Measurements from ENCODE around the gene RBMS2. TPM values are rescaled to one million over a fixed set of nuclear protein-coding genes. Genes with fewer than 3 reads are reported as not detected.
A peak's percentile ranks its signal among the peaks of the same experiment; 100 is the strongest.

The RBMS2 gene
- total and polyA plus RNA-seq, 2 donors = 11.2 to 27.5 TPM

DNA sequence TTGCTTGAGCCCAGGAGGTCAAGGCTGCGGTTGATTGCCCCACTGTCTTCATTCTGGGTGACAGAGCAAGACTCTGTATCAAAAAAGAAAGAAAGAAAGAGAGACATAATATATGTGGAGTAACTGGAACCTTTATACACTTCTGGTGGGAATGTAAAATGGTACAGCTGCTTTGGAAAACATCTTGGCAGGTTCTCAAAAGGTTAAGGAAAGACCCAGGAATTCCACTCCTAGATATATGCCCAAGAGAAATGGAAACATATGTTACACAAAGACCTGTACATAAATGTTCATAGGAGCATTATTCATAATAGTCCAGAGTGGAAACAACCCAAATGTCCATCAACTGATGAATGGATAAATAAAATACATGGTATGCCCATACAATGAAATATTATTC is 7.2 kb downstream of the RBMS2 start:
- Histone ChIP-seq H3K36me3 (ENCODE audit: insufficient read depth) (peaks cover 4% of the 10 kb centered on the region), H3K4me1 (ENCODE audit: insufficient read depth) (no peaks in the 10 kb centered on the region)
- DNase-seq (ENCODE audit: extremely low spot score) = no peak

DNA sequence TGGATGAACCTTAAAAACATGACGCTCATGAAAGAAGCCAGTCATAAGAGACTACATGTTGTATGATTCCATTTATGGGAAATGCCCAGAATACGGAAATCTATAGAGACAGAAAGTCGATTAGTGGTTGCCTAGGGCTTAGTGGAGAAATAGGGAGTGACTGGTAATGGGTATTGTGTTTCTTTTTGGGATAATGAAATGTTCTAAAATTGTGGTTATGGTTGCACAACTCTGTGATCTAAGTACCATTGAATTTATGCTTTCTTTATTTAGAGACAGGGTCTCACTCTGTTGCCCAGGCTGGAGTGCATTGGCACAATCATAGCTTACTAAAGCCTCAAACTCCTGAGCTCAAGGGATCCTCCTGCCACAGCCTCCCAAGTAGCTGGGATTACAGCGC is 8.0 kb downstream of the RBMS2 start:
- Histone ChIP-seq H3K36me3 (ENCODE audit: insufficient read depth) (peaks cover 4% of the 10 kb centered on the region), H3K27ac (ENCODE audit: low read depth) (no peak overlapping the region), H3K4me1 (ENCODE audit: insufficient read depth) (no peaks in the 10 kb centered on the region), H3K4me3 (ENCODE audit: low read depth, low read length) (no peak overlapping the region)
- WGBS = 91% methylated on average over 4 of the region's 4 CpGs
- no peak for DNase-seq (ENCODE audit: extremely low spot score)

More for the DNA sequence above, 7.2 kb downstream of the RBMS2 start:
- no peak overlapping the region for H3K27ac ChIP-seq (ENCODE audit: low read depth)
- 87% methylated on average over 1 of the region's 1 CpG for WGBS
- H3K4me3 ChIP-seq (ENCODE audit: low read depth, low read length) = no peak overlapping the region

DNA sequence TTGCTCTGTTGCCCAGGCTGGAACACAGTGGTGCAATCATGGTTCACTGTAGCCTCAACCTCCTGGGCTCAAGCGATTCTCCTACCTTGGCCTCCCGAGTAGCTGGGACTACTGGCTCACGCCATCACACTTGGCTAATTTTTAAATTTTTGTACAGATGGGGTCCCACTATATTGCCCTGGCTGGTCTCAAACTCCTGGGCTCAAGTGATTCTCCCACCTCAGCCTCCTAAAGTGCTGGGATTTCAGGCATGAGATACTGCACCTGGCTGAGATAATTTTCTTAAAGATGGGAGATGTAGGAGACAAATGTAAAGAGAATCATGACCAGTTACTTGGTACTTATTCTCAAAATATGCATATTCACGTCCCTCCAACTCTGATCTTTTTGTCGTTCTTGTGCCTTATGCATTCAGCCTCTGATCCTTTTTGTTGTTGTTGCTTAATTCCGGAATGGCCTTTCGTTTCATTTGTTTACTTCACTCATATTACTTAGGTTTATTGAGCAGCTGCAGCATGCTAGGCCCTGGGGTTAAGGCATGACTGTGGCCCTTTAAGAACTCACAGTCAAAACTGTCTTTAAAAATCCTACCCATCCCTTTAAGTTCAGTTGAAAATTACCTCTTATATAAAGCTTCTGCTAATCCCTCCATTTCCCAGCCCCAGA is 8.9 kb downstream of the RBMS2 start:
- Histone ChIP-seq H3K36me3 (ENCODE audit: insufficient read depth) (peaks cover 4% of the 10 kb centered on the region), H3K27ac (ENCODE audit: low read depth) (no peak overlapping the region), H3K4me3 (ENCODE audit: low read depth, low read length) (no peak overlapping the region), H3K4me1 (ENCODE audit: insufficient read depth) (no peaks in the 10 kb centered on the region)
- no peak for DNase-seq (ENCODE audit: extremely low spot score)
- 63% methylated on average over 7 of the region's 7 CpGs for WGBS

DNA sequence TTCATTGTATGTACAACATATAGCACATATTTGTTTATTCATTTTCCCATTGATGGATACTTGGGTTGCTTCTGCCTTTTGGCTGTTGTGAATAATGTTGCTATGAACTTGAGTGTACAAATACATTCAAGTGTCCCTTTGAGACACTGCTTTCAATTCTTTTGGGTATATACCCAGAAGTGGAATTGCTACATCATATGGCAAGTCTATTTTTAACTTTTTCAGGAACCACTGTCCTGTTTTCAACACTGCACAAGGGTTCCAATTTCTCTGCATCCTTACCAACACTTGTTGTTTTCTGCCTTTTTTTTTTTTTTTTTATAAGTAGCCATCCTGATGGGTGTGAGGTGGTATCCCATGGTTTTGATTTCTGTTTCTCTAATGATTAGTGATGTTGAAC is 15.9 kb downstream of the RBMS2 start:
- Histone ChIP-seq H3K27ac (ENCODE audit: low read depth) (no peak overlapping the region), H3K4me3 (ENCODE audit: low read depth, low read length) (no peak overlapping the region), H3K36me3 (ENCODE audit: insufficient read depth) (peaks cover 3% of the 10 kb centered on the region), H3K4me1 (ENCODE audit: insufficient read depth) (no peaks in the 10 kb centered on the region)
- no peak for DNase-seq (ENCODE audit: extremely low spot score)

DNA sequence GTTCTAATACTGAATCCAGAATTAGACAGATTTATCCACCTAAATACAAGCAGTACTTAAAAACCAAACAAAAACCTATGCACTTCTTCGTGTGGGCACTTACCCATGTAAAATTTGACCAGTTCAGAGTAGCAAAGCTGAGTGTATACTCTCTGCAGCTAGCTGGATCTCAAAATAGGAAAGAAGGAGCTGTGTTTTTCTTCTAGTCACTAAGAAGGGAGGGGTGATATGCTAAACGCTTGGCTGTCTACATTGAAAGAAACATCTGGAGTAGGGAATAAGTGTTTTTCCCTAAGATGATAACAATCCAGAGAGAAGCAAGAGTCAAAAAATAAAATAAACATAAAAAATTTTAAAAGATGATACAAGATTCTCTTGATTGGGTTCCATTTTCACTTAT is 20.0 kb downstream of the RBMS2 start:
- no peak overlapping the region for H3K27ac ChIP-seq (ENCODE audit: low read depth)
- no peaks in the 10 kb centered on the region for H3K4me1 ChIP-seq (ENCODE audit: insufficient read depth)
- no peak for DNase-seq (ENCODE audit: extremely low spot score)
- WGBS = 23% methylated on average over 2 of the region's 2 CpGs
- H3K4me3 ChIP-seq (ENCODE audit: low read depth, low read length) = no peak overlapping the region
- H3K36me3 ChIP-seq (ENCODE audit: insufficient read depth) = no peaks in the 10 kb centered on the region

DNA sequence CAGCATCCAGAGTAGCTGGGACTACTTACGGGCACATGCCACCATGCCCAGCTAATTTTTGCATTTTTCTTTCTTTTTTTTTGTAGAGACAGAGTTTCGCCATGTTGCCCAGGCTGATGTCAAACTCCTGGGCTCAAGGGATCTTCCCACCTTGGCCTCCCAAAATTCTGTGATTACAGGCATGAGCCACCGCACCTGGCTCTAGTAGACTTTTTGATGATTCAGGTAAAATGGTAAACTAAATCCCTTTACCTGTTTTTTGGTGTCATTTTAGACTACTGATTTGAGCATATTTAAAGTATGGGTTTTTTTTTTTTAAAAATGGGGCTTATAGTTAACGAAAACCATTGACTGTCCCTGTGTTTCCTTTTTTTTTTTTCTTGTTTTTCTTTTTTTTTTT is 20.5 kb downstream of the RBMS2 start:
- 94% methylated on average over 4 of the region's 4 CpGs for WGBS

DNA sequence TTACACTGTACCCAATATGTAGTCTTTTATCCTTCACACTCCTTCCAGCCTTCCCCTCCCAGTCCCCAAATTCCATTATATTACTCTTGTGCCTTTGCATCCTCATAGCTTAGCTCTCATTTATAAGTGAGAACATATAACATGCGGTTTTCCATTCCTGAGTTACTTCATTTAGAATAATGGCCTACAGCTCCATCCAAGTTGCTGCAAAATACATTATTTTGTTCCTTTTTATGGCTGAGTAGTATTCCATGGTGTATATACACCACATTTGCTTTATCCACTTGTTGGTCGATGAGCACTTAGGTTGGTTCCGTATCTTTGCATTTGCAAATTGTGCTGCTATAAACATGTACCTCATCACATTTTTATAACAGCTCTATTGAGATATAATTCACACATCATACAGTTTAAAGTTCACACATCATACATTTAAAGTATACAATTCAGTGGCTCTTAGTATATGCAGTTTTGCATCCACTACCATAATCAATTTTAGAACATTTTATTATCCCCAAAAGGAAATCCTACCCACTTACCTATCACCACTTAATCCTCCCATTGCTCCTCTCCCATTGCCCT is 23.5 kb downstream of the RBMS2 start:
- Histone ChIP-seq H3K36me3 (ENCODE audit: insufficient read depth) (no peaks in the 10 kb centered on the region), H3K4me1 (ENCODE audit: insufficient read depth) (no peaks in the 10 kb centered on the region), H3K27ac (ENCODE audit: low read depth) (no peak overlapping the region), H3K4me3 (ENCODE audit: low read depth, low read length) (no peak overlapping the region)
- WGBS = 95% methylated on average over 3 of the region's 3 CpGs
- no peak for DNase-seq (ENCODE audit: extremely low spot score)

More for the DNA sequence above, 20.5 kb downstream of the RBMS2 start:
- Histone ChIP-seq H3K4me1 (ENCODE audit: insufficient read depth) (no peaks in the 10 kb centered on the region), H3K27ac (ENCODE audit: low read depth) (no peak overlapping the region), H3K36me3 (ENCODE audit: insufficient read depth) (no peaks in the 10 kb centered on the region), H3K4me3 (ENCODE audit: low read depth, low read length) (no peak overlapping the region)
- no peak for DNase-seq (ENCODE audit: extremely low spot score)

DNA sequence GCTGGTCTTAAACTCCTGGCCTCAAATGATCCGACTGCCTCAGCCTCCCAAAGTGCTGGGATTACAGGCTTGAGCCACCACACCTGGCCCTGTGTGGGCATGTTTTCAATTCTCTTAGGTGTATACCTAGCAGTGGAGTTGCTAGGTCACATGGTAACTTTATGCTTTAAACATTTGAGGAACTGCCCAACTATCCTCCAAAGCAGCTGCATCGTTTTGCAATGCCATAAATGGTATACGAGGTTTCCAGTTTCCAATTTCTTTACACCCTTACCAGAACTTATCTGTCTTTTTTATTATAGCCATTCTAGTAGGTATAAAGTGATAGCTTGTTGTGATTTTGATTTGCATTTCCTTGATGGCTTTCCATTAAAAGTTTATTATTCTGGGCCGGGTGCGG is 25.1 kb downstream of the RBMS2 start:
- Histone ChIP-seq H3K4me1 (ENCODE audit: insufficient read depth) (no peaks in the 10 kb centered on the region), H3K4me3 (ENCODE audit: low read depth, low read length) (no peak overlapping the region), H3K36me3 (ENCODE audit: insufficient read depth) (no peaks in the 10 kb centered on the region), H3K27ac (ENCODE audit: low read depth) (no peak overlapping the region)
- no peak for DNase-seq (ENCODE audit: extremely low spot score)
- 86% methylated on average over 5 of the region's 5 CpGs for WGBS

DNA sequence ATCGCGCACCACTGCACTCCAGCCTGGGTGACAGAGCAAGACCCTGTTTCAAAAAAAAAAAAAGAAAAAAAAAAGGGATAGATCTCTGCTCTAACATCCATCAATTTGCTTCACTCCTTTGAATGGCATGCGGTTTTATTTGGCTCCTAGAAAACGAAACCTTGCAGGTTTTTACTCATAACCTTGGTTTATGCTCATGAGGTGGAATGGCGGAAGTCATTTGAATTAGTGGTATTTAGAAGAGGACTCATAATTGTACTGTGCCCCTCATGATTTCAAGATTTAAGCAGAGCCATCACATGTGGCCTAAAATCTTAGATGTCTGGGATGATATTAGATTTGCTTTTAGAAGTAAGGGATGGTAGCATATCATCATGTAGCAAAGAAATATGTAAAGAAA is 29.4 kb downstream of the RBMS2 start:
- 96% methylated on average over 5 of the region's 5 CpGs for WGBS

DNA sequence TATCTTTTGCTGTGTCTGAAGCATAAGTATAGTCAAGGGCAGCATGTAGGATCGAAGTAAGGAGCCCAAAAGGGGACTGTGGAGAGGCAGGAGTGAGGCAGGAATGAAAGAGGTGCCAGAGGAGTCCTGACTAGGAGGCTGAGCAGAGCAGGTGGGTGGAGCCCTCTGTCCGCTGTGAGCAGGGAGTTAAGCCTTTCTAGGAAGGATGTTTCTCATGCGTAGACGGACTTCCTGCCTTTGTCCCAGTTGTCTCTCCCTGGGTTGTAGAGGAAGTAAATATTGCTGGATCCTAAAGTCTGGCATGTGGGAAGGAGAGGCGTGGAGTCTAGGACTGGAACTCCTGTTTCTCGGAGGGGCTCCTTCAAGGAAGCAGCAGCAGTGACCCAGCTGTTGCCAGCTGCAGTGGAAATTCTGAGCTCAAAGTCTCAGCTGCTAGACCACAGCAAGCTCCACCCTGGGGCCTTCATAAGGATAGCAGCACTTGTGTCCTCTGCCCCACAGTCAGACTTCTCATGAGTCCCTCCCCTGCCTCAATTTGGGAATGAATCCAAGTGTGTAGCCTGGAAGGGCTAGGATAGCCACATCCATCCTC is 44.0 kb downstream of the RBMS2 start:
- Histone ChIP-seq H3K4me3 (ENCODE audit: low read depth, low read length) (no peak overlapping the region), H3K4me1 (ENCODE audit: insufficient read depth) (no peaks in the 10 kb centered on the region), H3K36me3 (ENCODE audit: insufficient read depth) (no peaks in the 10 kb centered on the region), H3K27ac (ENCODE audit: low read depth) (peak overlapping the region; percentile 28)
- peak; percentile 93 for DNase-seq (ENCODE audit: extremely low spot score)
- 2% methylated on average over 6 of the region's 6 CpGs for WGBS

More for the DNA sequence above, 29.4 kb downstream of the RBMS2 start:
- Histone ChIP-seq H3K4me1 (ENCODE audit: insufficient read depth) (no peaks in the 10 kb centered on the region), H3K36me3 (ENCODE audit: insufficient read depth) (no peaks in the 10 kb centered on the region), H3K27ac (ENCODE audit: low read depth) (no peak overlapping the region), H3K4me3 (ENCODE audit: low read depth, low read length) (no peak overlapping the region)
- DNase-seq (ENCODE audit: extremely low spot score) = no peak

DNA sequence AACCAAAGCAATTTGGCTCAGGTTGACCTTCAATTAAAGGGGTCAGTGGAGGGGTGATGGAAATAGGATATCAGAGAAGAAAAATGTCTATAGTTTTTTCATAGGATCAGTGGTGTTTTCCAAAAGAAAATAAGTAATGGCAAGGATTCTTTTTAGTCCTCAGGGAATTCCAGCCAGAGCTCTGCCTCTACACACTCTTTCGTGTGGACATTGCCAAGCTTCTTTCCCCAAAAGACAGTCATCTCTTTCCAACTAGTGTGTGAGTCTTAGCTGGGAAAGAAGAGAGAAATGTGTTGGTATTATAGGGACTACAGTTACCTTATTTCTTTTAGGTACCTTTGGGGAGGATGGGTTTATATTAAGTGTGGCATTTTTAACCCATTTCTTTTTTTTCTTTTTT is 46.5 kb downstream of the RBMS2 start:
- 61% methylated on average over 1 of the region's 1 CpG for WGBS
- no peak for DNase-seq (ENCODE audit: extremely low spot score)
- Histone ChIP-seq H3K4me1 (ENCODE audit: insufficient read depth) (no peaks in the 10 kb centered on the region), H3K36me3 (ENCODE audit: insufficient read depth) (no peaks in the 10 kb centered on the region), H3K27ac (ENCODE audit: low read depth) (no peak overlapping the region), H3K4me3 (ENCODE audit: low read depth, low read length) (no peak overlapping the region)

DNA sequence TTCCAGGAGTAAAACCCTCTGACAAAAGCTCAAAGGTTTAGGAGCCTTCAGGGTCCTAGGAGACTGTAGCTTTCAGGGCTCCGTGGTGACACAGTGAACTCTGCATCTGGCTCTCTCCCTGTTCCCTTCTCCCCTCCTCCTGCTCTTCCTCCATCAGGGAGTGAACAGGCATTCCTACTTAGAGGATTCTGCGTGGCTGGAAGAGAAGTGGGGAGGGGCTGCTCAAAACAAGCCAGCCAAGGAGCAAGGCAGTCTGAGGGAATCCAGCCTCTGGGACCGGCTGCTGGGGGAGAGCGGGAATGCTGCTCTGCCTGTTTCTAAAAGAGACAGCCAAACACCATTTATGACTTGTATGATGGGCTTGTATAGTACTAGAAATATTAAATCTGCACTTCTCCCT is 49.5 kb downstream of the RBMS2 start:
- Histone ChIP-seq H3K4me3 (ENCODE audit: low read depth, low read length) (no peak overlapping the region), H3K4me1 (ENCODE audit: insufficient read depth) (no peaks in the 10 kb centered on the region), H3K27ac (ENCODE audit: low read depth) (no peak overlapping the region), H3K36me3 (ENCODE audit: insufficient read depth) (no peaks in the 10 kb centered on the region)
- 44% methylated on average over 4 of the region's 4 CpGs for WGBS
- no peak for DNase-seq (ENCODE audit: extremely low spot score)

DNA sequence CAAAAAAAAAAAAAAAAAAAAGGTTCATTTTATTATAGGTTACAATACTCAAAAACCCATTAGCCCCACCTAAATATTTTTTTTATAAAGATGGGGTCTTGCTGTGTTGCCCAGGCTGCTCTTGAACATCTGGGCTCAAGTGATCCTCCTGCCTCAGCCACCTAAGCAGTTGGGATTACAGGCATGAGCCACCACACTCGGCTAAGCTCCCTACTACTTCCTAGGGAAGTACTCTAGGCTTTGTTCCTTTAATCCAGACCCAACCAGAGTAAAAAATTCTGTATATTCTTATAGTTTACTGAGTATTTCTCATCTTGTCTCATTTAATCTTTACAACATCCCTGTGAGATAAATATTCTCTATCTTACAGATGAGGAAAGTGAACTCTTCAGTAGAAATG is 50.7 kb downstream of the RBMS2 start:
- H3K4me1 ChIP-seq (ENCODE audit: insufficient read depth) = no peaks in the 10 kb centered on the region
- 75% methylated on average over 1 of the region's 1 CpG for WGBS
- DNase-seq (ENCODE audit: extremely low spot score) = no peak
- H3K4me3 ChIP-seq (ENCODE audit: low read depth, low read length) = no peak overlapping the region
- no peaks in the 10 kb centered on the region for H3K36me3 ChIP-seq (ENCODE audit: insufficient read depth)
- H3K27ac ChIP-seq (ENCODE audit: low read depth) = no peak overlapping the region

DNA sequence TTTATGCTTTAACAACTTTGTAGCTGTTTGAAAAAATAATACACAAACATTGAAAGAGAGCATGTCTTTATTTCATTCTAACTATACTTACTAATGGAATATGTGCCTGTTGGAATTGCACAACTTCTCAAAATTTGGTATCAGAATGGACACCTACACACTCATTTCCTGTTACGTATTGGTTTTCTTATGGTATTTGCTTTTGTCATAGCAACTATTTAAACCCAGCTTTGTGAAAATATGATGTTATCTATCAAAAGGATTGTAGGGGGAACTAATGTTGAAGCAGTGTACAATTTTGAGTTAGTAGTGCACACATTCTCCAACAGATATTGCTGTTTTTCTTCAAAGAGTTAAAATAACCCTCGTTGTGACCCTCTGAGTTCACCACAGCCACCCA is 52.6 kb downstream of the RBMS2 start:
- no peaks in the 10 kb centered on the region for H3K36me3 ChIP-seq (ENCODE audit: insufficient read depth)
- no peak overlapping the region for H3K27ac ChIP-seq (ENCODE audit: low read depth)
- no peaks in the 10 kb centered on the region for H3K4me1 ChIP-seq (ENCODE audit: insufficient read depth)
- H3K4me3 ChIP-seq (ENCODE audit: low read depth, low read length) = no peak overlapping the region
- 63% methylated on average over 2 of the region's 2 CpGs for WGBS
- DNase-seq (ENCODE audit: extremely low spot score) = no peak

All from urinary bladder (tissue), 4 donors.